GM21423 (cell line): Measurements from ENCODE around the gene TUBA8.
"Not testable (repeated sequence)": the region's sequence is repeated elsewhere in the genome, so short reads cannot be mapped to it uniquely, and the experiment has no call there.

Source experiments
- ATAC-seq: cut with Tn5 transposase; IDR thresholded peaks from one replicate; pipeline ENCODE4 v1.9.1; 2021; ENCODE audit warnings: mild to moderate bottlenecking, moderate library complexity; ENCODE audit not compliant: unreplicated experiment

The TUBA8 gene

GRCh38 chr22:18165356-18165755, 54.7 kb downstream of the TUBA8 start:
- not testable (repeated sequence) for ATAC-seq

GRCh38 chr22:18170284-18170683, 59.7 kb downstream of the TUBA8 start:
- ATAC-seq = not testable (repeated sequence)

DNA sequence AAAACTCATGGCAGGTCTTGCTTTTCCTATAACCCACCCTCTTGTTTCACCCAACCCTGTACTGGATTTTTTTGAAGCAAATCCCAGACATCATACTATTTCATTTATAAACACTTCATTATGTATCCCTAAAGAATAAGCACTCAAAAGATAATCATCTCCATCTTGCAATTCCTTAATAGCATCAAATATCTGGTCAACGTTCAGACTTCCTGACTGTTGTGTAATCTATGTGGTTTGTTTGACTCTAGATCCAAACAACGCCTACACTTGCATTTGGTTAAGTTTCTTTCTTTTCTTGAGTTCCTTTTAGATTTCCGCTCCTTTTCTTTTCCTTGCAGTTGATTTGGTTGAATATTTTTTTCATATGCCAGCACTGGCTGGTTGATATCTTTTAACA, 61.6 kb downstream of the TUBA8 start:
- not testable (repeated sequence) for ATAC-seq

GRCh38 chr22:18172776-18173175, 62.2 kb downstream of the TUBA8 start:
- not testable (repeated sequence) for ATAC-seq

GRCh38 chr22:18173441-18173840, 62.8 kb downstream of the TUBA8 start:
- ATAC-seq = not testable (repeated sequence)
